ENCODE measurements around the gene AMIGO2.

AMIGO2 gene

GRCh38 chr12:47079981-47080724, 394 bp upstream of the AMIGO2 start:
- Histone ChIP-seq H3K4me1 (ENCODE audit: control insufficient read depth, low read depth, low read length) (peaks cover 15% of the 10 kb centered on the region), H3K36me3 (ENCODE audit: control insufficient read depth, low read depth, low read length) (no peaks in the 10 kb centered on the region), H3K9ac (ENCODE audit: low read length) (no peak overlapping the region), H3K27me3 (ENCODE audit: control insufficient read depth, insufficient read depth, low read length) (peaks cover 30% of the 10 kb centered on the region), H3K27ac (ENCODE audit: low read length) (no peak overlapping the region), H3K9me3 (ENCODE audit: control insufficient read depth, low read depth, low read length) (no peaks in the 10 kb centered on the region), H3K4me3 (ENCODE audit: low read length) (peak overlapping the region; percentile 79)

DNA sequence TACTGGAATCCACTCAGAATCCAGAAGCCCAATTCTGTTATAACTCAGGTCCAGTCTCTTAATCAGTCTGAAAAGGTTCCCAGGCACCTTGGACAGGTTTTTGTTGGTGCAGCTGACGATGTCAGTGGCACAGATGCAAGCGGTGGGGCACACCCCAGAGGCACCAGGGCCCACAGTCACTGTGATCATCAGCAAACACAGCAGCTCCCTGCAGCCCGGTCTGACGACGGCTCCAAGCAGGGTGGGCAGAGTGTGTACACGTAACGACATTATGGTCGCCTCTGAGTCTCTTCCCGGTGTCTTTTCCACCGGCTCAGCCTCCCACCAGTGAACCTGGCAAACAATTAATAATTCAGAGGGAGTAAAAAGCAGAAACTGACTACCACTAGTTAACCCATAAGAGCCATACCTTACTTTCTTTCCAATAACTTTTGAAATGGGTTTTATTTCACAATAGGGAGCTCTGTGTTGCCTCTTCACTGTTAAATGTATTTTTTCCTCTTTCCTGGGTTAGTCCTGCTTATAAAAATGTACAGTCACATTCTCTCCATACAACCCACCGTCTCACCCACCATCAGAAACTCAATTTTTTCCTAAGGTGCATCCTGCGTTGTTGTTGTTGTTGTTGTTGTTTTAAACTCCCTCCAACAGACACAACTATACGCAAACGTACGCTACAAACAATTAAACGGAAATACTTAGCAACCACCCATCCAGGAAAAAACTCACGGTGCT, 859 bp downstream of the AMIGO2 start:
- Histone ChIP-seq H3K9me3 (ENCODE audit: control insufficient read depth, low read depth, low read length) (no peaks in the 10 kb centered on the region), H3K36me3 (ENCODE audit: control insufficient read depth, low read depth, low read length) (no peaks in the 10 kb centered on the region), H3K9ac (ENCODE audit: low read length) (peak overlapping the region; percentile 43), H3K27me3 (ENCODE audit: control insufficient read depth, insufficient read depth, low read length) (peaks cover 30% of the 10 kb centered on the region), H3K4me1 (ENCODE audit: control insufficient read depth, low read depth, low read length) (peaks cover 7% of the 10 kb centered on the region), H3K27ac (ENCODE audit: low read length) (no peak overlapping the region), H3K4me3 (ENCODE audit: low read length) (peak overlapping the region; percentile 79)

GRCh38 chr12:47078086-47078395, 1.7 kb downstream of the AMIGO2 start:
- Histone ChIP-seq H3K36me3 (ENCODE audit: control insufficient read depth, low read depth, low read length) (no peaks in the 10 kb centered on the region), H3K4me3 (ENCODE audit: low read length) (no peak overlapping the region), H3K4me1 (ENCODE audit: control insufficient read depth, low read depth, low read length) (no peaks in the 10 kb centered on the region), H3K9ac (ENCODE audit: low read length) (no peak overlapping the region), H3K27ac (ENCODE audit: low read length) (no peak overlapping the region), H3K9me3 (ENCODE audit: control insufficient read depth, low read depth, low read length) (no peaks in the 10 kb centered on the region), H3K27me3 (ENCODE audit: control insufficient read depth, insufficient read depth, low read length) (peaks cover 30% of the 10 kb centered on the region)

- Histone ChIP-seq H3K27me3 (ENCODE audit: control insufficient read depth, insufficient read depth, low read length) (peaks cover 30% of the 10 kb centered on the region), H3K4me3 (ENCODE audit: low read length) (no peak overlapping the region), H3K36me3 (ENCODE audit: control insufficient read depth, low read depth, low read length) (no peaks in the 10 kb centered on the region), H3K9ac (ENCODE audit: low read length) (no peak overlapping the region), H3K9me3 (ENCODE audit: control insufficient read depth, low read depth, low read length) (no peaks in the 10 kb centered on the region), H3K27ac (ENCODE audit: low read length) (no peak overlapping the region), H3K4me1 (ENCODE audit: control insufficient read depth, low read depth, low read length) (no peaks in the 10 kb centered on the region)
Observed at GRCh38 chr12:47077206-47078085, 2.3 kb downstream of the AMIGO2 start.

DNA sequence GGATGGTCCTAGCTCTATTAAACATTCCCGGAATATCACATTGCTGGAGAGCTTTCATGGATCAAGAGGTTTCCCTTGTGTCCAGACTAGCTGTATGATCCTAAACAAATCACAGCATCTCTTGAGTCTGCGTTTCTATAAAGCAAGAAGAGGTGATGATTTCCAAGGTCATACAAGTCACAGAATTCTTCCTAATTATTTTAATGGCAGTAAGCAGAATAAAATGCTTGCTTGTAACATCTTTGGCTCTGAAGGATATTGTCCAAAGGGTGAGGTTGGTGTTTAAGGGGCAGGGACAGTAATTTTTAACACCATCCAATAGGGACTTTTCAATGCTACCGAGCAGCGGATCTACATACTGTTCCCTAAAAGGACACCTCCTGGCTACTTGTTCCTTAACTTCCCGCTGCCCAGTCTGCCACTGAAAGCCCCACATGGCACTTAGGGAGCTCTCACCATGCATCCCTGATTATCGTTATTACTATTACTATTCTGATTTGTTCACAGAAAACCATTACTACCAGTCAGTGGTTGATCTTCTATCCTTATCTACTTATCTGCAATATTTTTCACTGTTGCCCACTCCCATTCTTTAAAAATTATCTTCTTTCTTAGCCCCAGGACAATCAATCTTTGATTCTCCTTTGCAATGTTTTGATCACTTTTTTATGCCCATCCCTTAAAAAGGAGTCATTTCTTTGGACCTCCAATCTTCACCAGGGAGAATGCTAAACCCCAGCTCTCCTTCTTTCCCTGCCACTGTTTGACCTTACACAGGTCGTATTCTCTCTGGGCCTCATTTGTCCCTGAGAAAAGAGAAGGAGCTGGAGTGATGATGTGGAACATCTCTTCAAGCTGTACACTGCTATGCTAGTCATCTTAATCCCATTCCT, 4.3 kb downstream of the AMIGO2 start:
- H3K4me1 ChIP-seq (ENCODE audit: control insufficient read depth, low read depth, low read length) = no peaks in the 10 kb centered on the region

DNA sequence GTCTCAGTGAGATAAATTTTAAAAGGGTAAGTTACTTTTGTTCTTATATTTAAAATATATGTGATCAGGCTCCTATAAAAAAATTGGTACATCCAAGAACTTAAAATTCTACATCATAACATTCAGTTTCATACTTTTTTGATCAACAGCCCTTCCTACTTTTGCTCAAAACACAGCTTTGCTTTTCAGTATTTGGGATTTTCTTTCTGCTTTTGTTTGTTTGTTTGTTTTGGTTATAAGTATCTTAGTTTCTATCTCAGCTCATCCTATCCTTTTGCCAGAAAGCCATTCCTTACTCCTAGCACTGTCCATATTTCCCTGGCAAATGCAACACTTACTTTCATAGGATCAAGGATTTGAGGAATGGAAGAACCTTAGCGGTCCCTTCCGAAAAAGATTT, 5.0 kb downstream of the AMIGO2 start:
- Histone ChIP-seq H3K9me3 (ENCODE audit: control insufficient read depth, low read depth, low read length) (no peaks in the 10 kb centered on the region), H3K27me3 (ENCODE audit: control insufficient read depth, insufficient read depth, low read length) (peaks cover 20% of the 10 kb centered on the region), H3K4me3 (ENCODE audit: low read length) (no peak overlapping the region), H3K9ac (ENCODE audit: low read length) (no peak overlapping the region), H3K4me1 (ENCODE audit: control insufficient read depth, low read depth, low read length) (peaks cover 4% of the 10 kb centered on the region), H3K36me3 (ENCODE audit: control insufficient read depth, low read depth, low read length) (no peaks in the 10 kb centered on the region), H3K27ac (ENCODE audit: low read length) (no peak overlapping the region)

More for the DNA sequence above, 4.3 kb downstream of the AMIGO2 start:
- H3K9ac ChIP-seq (ENCODE audit: low read length) = no peak overlapping the region
- H3K9me3 ChIP-seq (ENCODE audit: control insufficient read depth, low read depth, low read length) = no peaks in the 10 kb centered on the region
- H3K27me3 ChIP-seq (ENCODE audit: control insufficient read depth, insufficient read depth, low read length) = peaks cover 20% of the 10 kb centered on the region
- H3K4me3 ChIP-seq (ENCODE audit: low read length) = no peak overlapping the region
- H3K27ac ChIP-seq (ENCODE audit: low read length) = no peak overlapping the region
- no peaks in the 10 kb centered on the region for H3K36me3 ChIP-seq (ENCODE audit: control insufficient read depth, low read depth, low read length)

DNA sequence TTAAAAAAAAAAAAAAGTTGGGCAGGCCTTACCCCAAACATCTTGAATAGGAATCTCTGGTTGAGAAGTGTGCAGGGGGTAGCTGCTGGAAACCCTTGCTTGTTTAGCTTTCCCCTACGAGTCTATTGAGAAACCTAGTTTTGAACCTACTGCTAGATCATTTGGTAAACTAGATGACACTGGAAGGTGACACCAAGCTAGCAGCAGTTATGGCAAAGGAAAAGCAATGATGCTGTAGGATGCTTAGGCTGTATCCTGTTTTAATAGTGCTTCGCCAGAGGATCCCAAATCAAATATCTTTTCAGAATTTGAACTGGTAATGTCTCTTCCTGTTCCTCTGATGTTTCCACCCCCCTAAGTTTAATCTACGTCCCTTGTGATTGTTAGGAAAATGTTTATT, 5.8 kb downstream of the AMIGO2 start:
- no peak overlapping the region for H3K27ac ChIP-seq (ENCODE audit: low read length)
- H3K36me3 ChIP-seq (ENCODE audit: control insufficient read depth, low read depth, low read length) = no peaks in the 10 kb centered on the region
- H3K4me1 ChIP-seq (ENCODE audit: control insufficient read depth, low read depth, low read length) = peaks cover 9% of the 10 kb centered on the region
- no peak overlapping the region for H3K4me3 ChIP-seq (ENCODE audit: low read length)
- no peak overlapping the region for H3K9ac ChIP-seq (ENCODE audit: low read length)
- no peaks in the 10 kb centered on the region for H3K9me3 ChIP-seq (ENCODE audit: control insufficient read depth, low read depth, low read length)
- peaks cover 16% of the 10 kb centered on the region for H3K27me3 ChIP-seq (ENCODE audit: control insufficient read depth, insufficient read depth, low read length)

- Histone ChIP-seq H3K9ac (ENCODE audit: low read length) (no peak overlapping the region), H3K9me3 (ENCODE audit: control insufficient read depth, low read depth, low read length) (no peaks in the 10 kb centered on the region), H3K4me1 (ENCODE audit: control insufficient read depth, low read depth, low read length) (peaks cover 20% of the 10 kb centered on the region), H3K27me3 (ENCODE audit: control insufficient read depth, insufficient read depth, low read length) (no peaks in the 10 kb centered on the region), H3K4me3 (ENCODE audit: low read length) (no peak overlapping the region), H3K36me3 (ENCODE audit: control insufficient read depth, low read depth, low read length) (no peaks in the 10 kb centered on the region), H3K27ac (ENCODE audit: low read length) (no peak overlapping the region)
Observed at GRCh38 chr12:47071241-47071852, 8.4 kb downstream of the AMIGO2 start.

DNA sequence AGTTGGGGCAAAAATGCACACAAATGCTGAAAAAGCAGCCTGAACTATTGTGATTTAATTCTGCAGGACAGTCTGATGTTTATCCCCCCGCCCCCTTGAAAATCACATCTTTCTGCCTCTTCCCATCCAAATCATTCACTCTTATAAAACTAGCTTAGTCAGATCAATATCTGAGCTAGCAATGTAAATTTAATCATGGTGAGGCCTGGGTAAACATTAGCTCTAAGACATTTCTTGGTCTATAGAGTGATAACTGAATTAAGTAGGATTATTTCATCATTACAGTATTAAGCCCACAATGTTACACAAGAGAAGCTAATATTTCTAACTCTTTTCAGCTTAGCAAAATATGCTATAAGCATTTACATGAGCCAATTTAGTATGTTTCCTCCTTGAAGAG, 9.4 kb downstream of the AMIGO2 start:
- Histone ChIP-seq H3K9me3 (ENCODE audit: control insufficient read depth, low read depth, low read length) (no peaks in the 10 kb centered on the region), H3K9ac (ENCODE audit: low read length) (no peak overlapping the region), H3K4me3 (ENCODE audit: low read length) (no peak overlapping the region), H3K36me3 (ENCODE audit: control insufficient read depth, low read depth, low read length) (no peaks in the 10 kb centered on the region), H3K27me3 (ENCODE audit: control insufficient read depth, insufficient read depth, low read length) (no peaks in the 10 kb centered on the region), H3K4me1 (ENCODE audit: control insufficient read depth, low read depth, low read length) (peaks cover 20% of the 10 kb centered on the region), H3K27ac (ENCODE audit: low read length) (no peak overlapping the region)

- Histone ChIP-seq H3K4me3 (ENCODE audit: low read length) (no peak overlapping the region), H3K36me3 (ENCODE audit: control insufficient read depth, low read depth, low read length) (no peaks in the 10 kb centered on the region), H3K4me1 (ENCODE audit: control insufficient read depth, low read depth, low read length) (peaks cover 20% of the 10 kb centered on the region), H3K27ac (ENCODE audit: low read length) (no peak overlapping the region), H3K9me3 (ENCODE audit: control insufficient read depth, low read depth, low read length) (no peaks in the 10 kb centered on the region), H3K27me3 (ENCODE audit: control insufficient read depth, insufficient read depth, low read length) (no peaks in the 10 kb centered on the region), H3K9ac (ENCODE audit: low read length) (no peak overlapping the region)
Observed at GRCh38 chr12:47068539-47068938, 11.2 kb downstream of the AMIGO2 start.

Data from iPS-18a (cell line).